H9 (cell line): Measurements from ENCODE around the gene SCIMP. TPM values are rescaled to one million over a fixed set of nuclear protein-coding genes. Genes with fewer than 3 reads are reported as not detected.
"Not testable (repeated sequence)": the region's sequence is repeated elsewhere in the genome, so short reads cannot be mapped to it uniquely, and the experiment has no call there.

Source experiments
- DNase-seq: peaks from one replicate; pipeline ENCODE4 v3.0.0-alpha.2; 2017
- H2AFZ ChIP-seq: one replicate; pipeline ENCODE4 v1.6.1; 2013; ENCODE audit warnings: mild to moderate bottlenecking, low read length, control low read depth, moderate library complexity
- H2AK5ac ChIP-seq: 2 replicates; pipeline ENCODE4 v1.6.1; 2013; ENCODE audit warnings: low read length, control low read depth, mixed read lengths; ENCODE audit not compliant: insufficient read length
- H2BK120ac ChIP-seq: one replicate; pipeline ENCODE4 v1.6.1; 2013; ENCODE audit warnings: low read depth, mild to moderate bottlenecking, low read length, control low read depth, inconsistent platforms; ENCODE audit not compliant: poor library complexity, severe bottlenecking
- H2BK12ac ChIP-seq: 2 replicates; pipeline ENCODE4 v1.6.1; 2013; ENCODE audit warnings: low read length, control low read depth, mixed read lengths, low read depth; ENCODE audit not compliant: insufficient read length
- H2BK15ac ChIP-seq: 2 replicates; pipeline ENCODE4 v1.6.1; 2013; ENCODE audit warnings: low read depth, low read length, control low read depth
- H2BK20ac ChIP-seq: one replicate; pipeline ENCODE4 v1.6.1; 2013; ENCODE audit warnings: low read depth, mild to moderate bottlenecking, low read length, control low read depth, inconsistent platforms; ENCODE audit not compliant: poor library complexity, severe bottlenecking
- H2BK5ac ChIP-seq: 2 replicates; pipeline ENCODE4 v1.6.1; 2013; ENCODE audit warnings: low read length, control low read depth, mixed read lengths; ENCODE audit not compliant: insufficient read length
- H3K14ac ChIP-seq: 2 replicates; pipeline ENCODE4 v1.6.1; 2013; ENCODE audit warnings: low read length, control low read depth; ENCODE audit not compliant: insufficient read depth
- H3K18ac ChIP-seq: 2 replicates; pipeline ENCODE4 v1.6.1; 2013; ENCODE audit warnings: low read depth, mild to moderate bottlenecking, mixed read lengths, low read length, control low read depth; ENCODE audit not compliant: insufficient read length
- H3K23ac ChIP-seq: 2 replicates; pipeline ENCODE4 v1.6.1; 2013; ENCODE audit warnings: low read length, control low read depth, mixed read lengths, low read depth; ENCODE audit not compliant: insufficient read length
- H3K23me2 ChIP-seq: 2 replicates; pipeline ENCODE4 v1.6.1; 2013; ENCODE audit warnings: low read depth, mild to moderate bottlenecking, mixed read lengths, low read length, control low read depth; ENCODE audit not compliant: insufficient read length, poor library complexity, severe bottlenecking
- H3K27ac ChIP-seq: 2 replicates; pipeline ENCODE4 v1.5.1; 2013; ENCODE audit warnings: low read length, control low read depth, mixed read lengths, low read depth; ENCODE audit not compliant: insufficient read length
- H3K27me3 ChIP-seq: 2 replicates; pipeline ENCODE4 v1.6.1; 2013; ENCODE audit warnings: low read length, control low read depth, inconsistent platforms; ENCODE audit not compliant: insufficient read depth
- H3K4ac ChIP-seq: 2 replicates; pipeline ENCODE4 v1.6.1; 2013; ENCODE audit warnings: low read depth, mild to moderate bottlenecking, control low read depth, inconsistent platforms, low read length, moderate library complexity
- H3K4me1 ChIP-seq: 2 replicates; pipeline ENCODE4 v1.6.1; 2013; ENCODE audit warnings: low read length, control low read depth, inconsistent platforms; ENCODE audit not compliant: insufficient read depth
- H3K4me2 ChIP-seq: 2 replicates; pipeline ENCODE4 v1.6.1; 2013; ENCODE audit warnings: low read length, control low read depth, mixed read lengths; ENCODE audit not compliant: insufficient read length, insufficient read depth
- H3K56ac ChIP-seq: 2 replicates; pipeline ENCODE4 v1.6.1; 2013; ENCODE audit warnings: low read depth, mild to moderate bottlenecking, mixed read lengths, low read length, control low read depth; ENCODE audit not compliant: insufficient read length
- H3K79me1 ChIP-seq: 2 replicates; pipeline ENCODE4 v1.6.1; 2013; ENCODE audit warnings: low read depth, mild to moderate bottlenecking, moderate library complexity, low read length, control low read depth, inconsistent platforms; ENCODE audit not compliant: insufficient read depth, poor library complexity, severe bottlenecking
- H3K79me2 ChIP-seq: 2 replicates; pipeline ENCODE4 v1.6.1; 2013; ENCODE audit warnings: low read length, control low read depth, inconsistent platforms; ENCODE audit not compliant: insufficient read depth
- H3K9ac ChIP-seq: 2 replicates; pipeline ENCODE4 v1.6.1; 2013; ENCODE audit warnings: low read length, control low read depth, mixed read lengths; ENCODE audit not compliant: insufficient read length; ENCODE audit errors: extremely low read depth
- H3K9me3 ChIP-seq: one replicate; pipeline ENCODE4 v1.6.1; 2013; ENCODE audit warnings: low read depth, low read length, inconsistent platforms; ENCODE audit not compliant: control insufficient read depth
- H3T11ph ChIP-seq: one replicate; pipeline ENCODE4 v1.6.1; 2013; ENCODE audit warnings: mild to moderate bottlenecking, low read length, control low read depth, inconsistent platforms
- H4K20me1 ChIP-seq: one replicate; pipeline ENCODE4 v1.6.1; 2013; ENCODE audit not compliant: control insufficient read depth, insufficient read length, insufficient read depth
- H4K5ac ChIP-seq: 2 replicates; pipeline ENCODE4 v1.6.1; 2013; ENCODE audit warnings: low read depth, mild to moderate bottlenecking, mixed read lengths, low read length, control low read depth; ENCODE audit not compliant: insufficient read length
- H4K8ac ChIP-seq: replicated peaks from 2 replicates; pipeline ENCODE4 v1.6.1; 2013; ENCODE audit warnings: low read length, control low read depth, mixed read lengths, low read depth; ENCODE audit not compliant: insufficient read length
- H4K91ac ChIP-seq: 2 replicates; pipeline ENCODE4 v1.6.1; 2013; ENCODE audit warnings: low read depth, mild to moderate bottlenecking, moderate library complexity, mixed read lengths, low read length, control low read depth; ENCODE audit not compliant: insufficient read length
- H3K27ac Mint-ChIP-seq, 3 experiments: 2 replicates in 2 of 3; 3 replicates in 1 of 3; pipeline ENCODE4 v1.8.0; 2020 to 2021; ENCODE audit warnings: mixed read lengths in 3 of 3, mild to moderate bottlenecking in 1 of 3, moderate library complexity in 1 of 3
- H3K27me3 Mint-ChIP-seq: 2 replicates; pipeline ENCODE4 v1.8.0; 2021; ENCODE audit warnings: low read depth, mild to moderate bottlenecking, moderate library complexity, mixed read lengths
- H3K36me3 Mint-ChIP-seq, 3 experiments: 2 replicates in 2 of 3; 3 replicates in 1 of 3; pipeline ENCODE4 v1.8.0; 2020 to 2021; ENCODE audit warnings: low read depth in 3 of 3, mixed read lengths in 3 of 3; ENCODE audit not compliant: insufficient read depth in 1 of 3
- H3K4me1 Mint-ChIP-seq, 2 experiments: 2 replicates each; pipeline ENCODE4 v1.8.0; 2020; ENCODE audit warnings: mixed read lengths in 2 of 2
- H3K4me3 Mint-ChIP-seq, 2 experiments: 2 replicates in 1 of 2; 3 replicates in 1 of 2; pipeline ENCODE4 v1.8.0; 2020 to 2021; ENCODE audit warnings: mild to moderate bottlenecking in 2 of 2, mixed read lengths in 2 of 2, moderate library complexity in 1 of 2
- H3K9me3 Mint-ChIP-seq, 2 experiments: 2 replicates in 1 of 2; 3 replicates in 1 of 2; pipeline ENCODE4 v1.8.0; 2020; ENCODE audit warnings: mild to moderate bottlenecking in 2 of 2, mixed read lengths in 2 of 2, moderate library complexity in 1 of 2
- WGBS: extraction: QIAGEN DNeasy Blood & Tissue Kit; methylation state at CpG from one replicate; pipeline ENCODE4 v1.1.7; 2013; ENCODE audit warnings: missing lambda C conversion rate, low lambda C conversion rate, mixed read lengths; ENCODE audit not compliant: insufficient read length; ENCODE audit errors: extremely low coverage; 5-methylcytosine and 5-hydroxymethylcytosine counted together
- total RNA-seq: library from RNA; stranded (reverse); gene quantifications from 2 replicates; pipeline ENCODE4 v1.2.1, GENCODE V29; 2021

SCIMP gene
- total RNA-seq, 1 experiment from 2014 or later = not detected

- not testable (repeated sequence) for H3K9ac ChIP-seq, H4K91ac ChIP-seq, H3K4ac ChIP-seq, H3K23ac ChIP-seq, H3K27ac Mint-ChIP-seq, H2BK15ac ChIP-seq, H3K27ac ChIP-seq, H2AK5ac ChIP-seq, H2BK20ac ChIP-seq, H3K23me2 ChIP-seq, H3K56ac ChIP-seq, H4K20me1 ChIP-seq, H2BK120ac ChIP-seq, H3K9me3 ChIP-seq, H3K4me1 ChIP-seq, DNase-seq, H3K79me2 ChIP-seq, H3K79me1 ChIP-seq, H3K9me3 Mint-ChIP-seq, H3K4me3 Mint-ChIP-seq, H4K8ac ChIP-seq, H3K4me2 ChIP-seq, H3K27me3 ChIP-seq, H2AFZ ChIP-seq, H3K18ac ChIP-seq, H3K14ac ChIP-seq, H3T11ph ChIP-seq, H3K4me1 Mint-ChIP-seq, H2BK12ac ChIP-seq, H3K36me3 Mint-ChIP-seq, H4K5ac ChIP-seq, H2BK5ac ChIP-seq
- WGBS = no CpG with 5 or more reads among the region's 1 CpG
- H3K27me3 Mint-ChIP-seq = peaks cover 30% of the 10 kb centered on the region
Measured at GRCh38 chr17:5160702-5161101, 74.0 kb downstream of the SCIMP start.

Other genes starting within 250 kb of the SCIMP start
- 13.7 and 15.6 TPM in 2 replicates for gene CAMTA2, start 247.2 kb downstream of the SCIMP start, total RNA-seq
- 1.3 and 1.5 TPM in 2 replicates for gene INCA1, start 237.3 kb downstream of the SCIMP start, total RNA-seq
- gene KIF1C, start 236.9 kb downstream of the SCIMP start, total RNA-seq = 85.6 and 87.3 TPM in 2 replicates
- 0.15 and 0.17 TPM in 2 replicates for gene SLC52A1, start 199.4 kb downstream of the SCIMP start, total RNA-seq
- 0.11 and 0.18 TPM in 2 replicates for gene ZFP3, start 156.4 kb downstream of the SCIMP start, total RNA-seq
- gene ZNF232, start 123.0 kb downstream of the SCIMP start, total RNA-seq = 44.7 and 46.4 TPM in 2 replicates
- gene USP6, start 118.8 kb downstream of the SCIMP start, total RNA-seq = 0.17 and 0.18 TPM in 2 replicates
- 11.3 and 12.5 TPM in 2 replicates for gene ZNF594, start 43.0 kb downstream of the SCIMP start, total RNA-seq
- 44.6 and 46.9 TPM in 2 replicates for gene RABEP1, start 47.4 kb upstream of the SCIMP start, total RNA-seq
- 96.5 and 98.2 TPM in 2 replicates for gene NUP88, start 184.8 kb upstream of the SCIMP start, total RNA-seq
- gene RPAIN, start 185.3 kb upstream of the SCIMP start, total RNA-seq = 78.9 and 81.9 TPM in 2 replicates
- gene C1QBP, start 204.3 kb upstream of the SCIMP start, total RNA-seq = 390 and 395 TPM in 2 replicates
- 66.7 and 69.9 TPM in 2 replicates for gene DHX33, start 234.1 kb upstream of the SCIMP start, total RNA-seq